Measurements from ENCODE around the gene HBP1. TPM values are rescaled to one million over a fixed set of nuclear protein-coding genes. Genes with fewer than 3 reads are reported as not detected.

HBP1 gene
- total RNA-seq, 1 donor from 2014 or later, result 53.0 TPM

DNA sequence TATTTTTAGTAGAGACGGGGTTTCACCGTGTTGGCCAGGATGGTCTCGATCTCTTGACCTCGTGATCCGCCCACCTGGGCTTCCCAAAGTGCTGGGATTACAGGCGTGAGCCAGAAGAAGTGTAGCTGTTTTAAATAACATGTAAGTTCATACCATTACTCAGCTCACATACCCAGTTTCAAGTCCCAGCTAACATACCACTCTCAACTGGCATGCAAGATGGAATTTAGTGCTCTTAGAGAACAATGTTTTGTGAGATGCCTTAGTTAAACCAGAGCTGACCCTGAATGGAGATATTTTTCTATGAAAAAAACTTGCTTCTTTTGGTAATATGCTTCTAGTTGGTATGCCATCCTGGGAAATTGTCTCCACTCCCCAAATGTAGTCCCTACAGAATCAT lies 37.3 kb downstream of the HBP1 start:
- no peak overlapping the region for H3K4me3 Mint-ChIP-seq (ENCODE audit: low read depth)
- H3K9me3 Mint-ChIP-seq (ENCODE audit: low read depth), result no peaks in the 10 kb centered on the region
- TF ChIP-seq, protein P1, sequence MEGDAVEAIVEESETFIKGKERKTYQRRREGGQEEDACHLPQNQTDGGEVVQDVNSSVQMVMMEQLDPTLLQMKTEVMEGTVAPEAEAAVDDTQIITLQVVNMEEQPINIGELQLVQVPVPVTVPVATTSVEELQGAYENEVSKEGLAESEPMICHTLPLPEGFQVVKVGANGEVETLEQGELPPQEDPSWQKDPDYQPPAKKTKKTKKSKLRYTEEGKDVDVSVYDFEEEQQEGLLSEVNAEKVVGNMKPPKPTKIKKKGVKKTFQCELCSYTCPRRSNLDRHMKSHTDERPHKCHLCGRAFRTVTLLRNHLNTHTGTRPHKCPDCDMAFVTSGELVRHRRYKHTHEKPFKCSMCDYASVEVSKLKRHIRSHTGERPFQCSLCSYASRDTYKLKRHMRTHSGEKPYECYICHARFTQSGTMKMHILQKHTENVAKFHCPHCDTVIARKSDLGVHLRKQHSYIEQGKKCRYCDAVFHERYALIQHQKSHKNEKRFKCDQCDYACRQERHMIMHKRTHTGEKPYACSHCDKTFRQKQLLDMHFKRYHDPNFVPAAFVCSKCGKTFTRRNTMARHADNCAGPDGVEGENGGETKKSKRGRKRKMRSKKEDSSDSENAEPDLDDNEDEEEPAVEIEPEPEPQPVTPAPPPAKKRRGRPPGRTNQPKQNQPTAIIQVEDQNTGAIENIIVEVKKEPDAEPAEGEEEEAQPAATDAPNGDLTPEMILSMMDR (IDR thresholded peaks at IDR 0.05; ENCODE audit: unreplicated experiment), result no peak
- no peaks in the 10 kb centered on the region for H3K4me1 Mint-ChIP-seq (ENCODE audit: low read depth)
- no peak overlapping the region for H3K27ac Mint-ChIP-seq
- no peak for DNase-seq (ENCODE audit: low spot score, unreplicated experiment)
- no peaks in the 10 kb centered on the region for H3K27me3 Mint-ChIP-seq
- peaks cover 18% of the 10 kb centered on the region for H3K36me3 Mint-ChIP-seq (ENCODE audit: insufficient read depth)

DNA sequence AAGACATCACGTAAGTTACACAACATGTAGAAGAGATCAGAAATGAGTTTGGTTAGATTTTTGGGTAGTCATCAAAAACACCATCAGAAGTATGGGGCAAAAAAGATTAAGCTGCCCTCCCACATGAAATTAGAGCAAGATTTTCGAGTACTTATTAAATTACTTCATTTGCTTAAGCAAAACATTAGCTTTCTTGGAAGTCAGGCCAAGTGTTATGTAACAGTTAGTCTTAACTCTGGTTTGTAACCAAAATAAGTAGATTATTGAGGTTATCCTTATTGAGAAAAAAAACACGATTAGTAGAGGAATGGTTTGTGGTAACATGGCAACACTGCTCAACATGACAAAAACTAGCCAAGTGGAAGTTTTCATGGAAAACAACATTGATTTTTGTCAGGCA lies 37.9 kb downstream of the HBP1 start:
- Mint-ChIP-seq H3K27ac (no peak overlapping the region), H3K9me3 (ENCODE audit: low read depth) (no peaks in the 10 kb centered on the region), H3K4me1 (ENCODE audit: low read depth) (no peaks in the 10 kb centered on the region), H3K36me3 (ENCODE audit: insufficient read depth) (peaks cover 16% of the 10 kb centered on the region), H3K27me3 (no peaks in the 10 kb centered on the region), H3K4me3 (ENCODE audit: low read depth) (no peak overlapping the region)
- TF ChIP-seq, protein P1 (IDR thresholded peaks at IDR 0.05; ENCODE audit: unreplicated experiment), result no peak
- DNase-seq (ENCODE audit: low spot score, unreplicated experiment), result no peak

DNA sequence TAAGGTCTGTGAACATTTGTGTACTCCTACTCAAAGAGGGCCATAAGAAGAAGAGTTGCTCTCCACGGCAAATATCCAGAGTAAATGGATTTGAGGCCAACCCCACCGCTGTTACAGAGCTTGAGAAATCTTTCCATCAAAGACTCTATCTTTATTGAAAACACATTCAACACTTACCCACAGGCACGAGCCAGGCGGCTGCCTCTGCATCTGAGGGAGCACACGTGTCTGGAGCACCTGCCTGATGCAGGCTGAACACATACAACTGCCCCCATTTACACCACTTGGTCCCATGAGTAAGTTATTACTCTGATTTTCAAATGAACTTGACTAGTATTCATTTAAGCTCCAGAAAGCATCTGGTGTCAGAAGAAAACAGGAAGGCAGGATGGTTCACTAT lies 38.7 kb downstream of the HBP1 start:
- Mint-ChIP-seq H3K27ac (no peak overlapping the region), H3K9me3 (ENCODE audit: low read depth) (no peaks in the 10 kb centered on the region), H3K36me3 (ENCODE audit: insufficient read depth) (peaks cover 16% of the 10 kb centered on the region), H3K27me3 (no peaks in the 10 kb centered on the region), H3K4me1 (ENCODE audit: low read depth) (no peaks in the 10 kb centered on the region), H3K4me3 (ENCODE audit: low read depth) (no peak overlapping the region)
- TF ChIP-seq, protein P1 (IDR thresholded peaks at IDR 0.05; ENCODE audit: unreplicated experiment), result no peak
- no peak for DNase-seq (ENCODE audit: low spot score, unreplicated experiment)

DNA sequence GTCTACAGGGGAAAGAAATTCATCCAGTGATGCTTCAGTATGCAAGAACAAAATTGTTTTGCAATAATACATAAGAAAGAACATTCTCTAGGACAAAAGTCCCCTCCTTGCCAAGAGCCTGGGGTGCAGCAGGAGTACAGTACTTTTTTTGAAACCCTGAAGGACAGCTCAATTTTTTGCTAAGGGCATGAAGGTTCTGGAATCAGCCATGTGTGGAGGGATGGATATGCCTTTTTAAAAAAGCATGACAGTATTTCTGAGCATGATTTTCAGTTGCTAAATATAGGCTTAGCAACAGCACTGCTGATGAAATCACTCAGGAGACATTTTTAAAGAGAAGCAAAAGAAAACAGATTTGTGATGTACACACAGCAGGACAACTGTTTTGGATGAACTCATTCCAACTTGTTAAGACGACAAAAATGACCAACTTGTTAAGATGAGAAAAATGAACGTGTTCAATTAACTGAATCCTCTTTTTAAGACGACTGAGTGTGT lies 39.3 kb downstream of the HBP1 start:
- no peak for DNase-seq (ENCODE audit: low spot score, unreplicated experiment)
- Mint-ChIP-seq H3K4me3 (ENCODE audit: low read depth) (no peak overlapping the region), H3K4me1 (ENCODE audit: low read depth) (no peaks in the 10 kb centered on the region), H3K9me3 (ENCODE audit: low read depth) (no peaks in the 10 kb centered on the region), H3K27ac (no peak overlapping the region), H3K36me3 (ENCODE audit: insufficient read depth) (peaks cover 16% of the 10 kb centered on the region), H3K27me3 (no peaks in the 10 kb centered on the region)
- TF ChIP-seq, protein P1 (IDR thresholded peaks at IDR 0.05; ENCODE audit: unreplicated experiment), result no peak

DNA sequence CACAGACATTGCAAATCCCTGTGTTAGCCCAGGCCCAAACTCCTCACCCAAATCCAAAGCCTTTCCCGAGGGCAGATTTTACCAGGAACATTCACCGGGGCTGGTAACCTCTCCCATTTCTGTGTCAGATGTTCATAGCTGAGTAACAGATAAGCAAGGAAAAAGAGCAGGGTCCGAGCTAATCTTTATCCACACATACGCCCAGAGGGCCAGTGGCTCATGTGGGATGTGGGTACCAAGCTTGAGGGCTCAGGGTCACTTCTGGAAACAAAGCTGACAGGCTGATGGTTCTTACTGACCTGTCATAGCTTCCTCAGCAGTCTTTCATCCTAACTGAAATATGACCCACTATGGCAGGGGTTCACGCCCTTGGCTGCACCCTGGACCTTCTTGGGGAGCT lies 39.8 kb downstream of the HBP1 start:
- no peaks in the 10 kb centered on the region for H3K9me3 Mint-ChIP-seq (ENCODE audit: low read depth)
- peaks cover 16% of the 10 kb centered on the region for H3K36me3 Mint-ChIP-seq (ENCODE audit: insufficient read depth)
- no peaks in the 10 kb centered on the region for H3K4me1 Mint-ChIP-seq (ENCODE audit: low read depth)
- no peak for DNase-seq (ENCODE audit: low spot score, unreplicated experiment)
- TF ChIP-seq, protein P1 (IDR thresholded peaks at IDR 0.05; ENCODE audit: unreplicated experiment), result no peak
- H3K27ac Mint-ChIP-seq, result no peak overlapping the region
- H3K4me3 Mint-ChIP-seq (ENCODE audit: low read depth), result no peak overlapping the region
- no peaks in the 10 kb centered on the region for H3K27me3 Mint-ChIP-seq
